H1 (cell line): ENCODE measurements around the gene CLCF1. TPM values are rescaled to one million over a fixed set of nuclear protein-coding genes. Genes with fewer than 3 reads are reported as not detected.

Experiments used
- CTCF ChIA-PET: fragments of 300-600 bp; sonication (Branson Sonifier 250); formaldehyde crosslinking; loops from one replicate; lab custom pipeline; 2021; ENCODE audit not compliant: partially characterized antibody; lab: Charles Lee
- POLR2A ChIA-PET: fragments of 300-600 bp; sonication (Branson Sonifier 250); formaldehyde crosslinking; loops from one replicate; lab custom pipeline; 2021; ENCODE audit warnings: inconsistent platforms; ENCODE audit not compliant: partially characterized antibody; lab: Charles Lee
- DNase-seq, 2 experiments: peaks; one replicate each; pipeline versions ENCODE4 v3.0.0 to v3.0.0-alpha.2; 2010 to 2022; ENCODE audit warnings: low spot score in 2 of 2, low read depth in 1 of 2, mixed read lengths in 1 of 2
- FAIRE-seq: peaks from 2 replicates; lab custom pipeline; 2011; peaks lifted over from hg19 to GRCh38; lab: Jason Lieb, UNC
- H2AFZ ChIP-seq: 2 replicates; pipeline ENCODE4 v1.8.1; 2012; ENCODE audit warnings: low read length, inconsistent platforms
- H2AK5ac ChIP-seq: 2 replicates; pipeline ENCODE4 v1.6.1; 2013; ENCODE audit warnings: low read depth, low read length
- H2BK120ac ChIP-seq: replicated peaks from 2 replicates; pipeline ENCODE3; 2013; ENCODE audit warnings: low read depth, low read length, inconsistent platforms
- H2BK12ac ChIP-seq: 2 replicates; pipeline ENCODE4 v1.6.1; 2013; ENCODE audit warnings: low read depth, low read length
- H2BK15ac ChIP-seq: 2 replicates; pipeline ENCODE4 v1.6.1; 2013; ENCODE audit warnings: low read length
- H2BK20ac ChIP-seq: 2 replicates; pipeline ENCODE4 v1.6.1; 2013; ENCODE audit warnings: low read length
- H2BK5ac ChIP-seq: 2 replicates; pipeline ENCODE4 v1.6.1; 2013; ENCODE audit warnings: low read depth, low read length
- H3K14ac ChIP-seq: 2 replicates; pipeline ENCODE4 v1.6.1; 2013; ENCODE audit warnings: inconsistent platforms; ENCODE audit not compliant: insufficient read length
- H3K18ac ChIP-seq: 2 replicates; pipeline ENCODE4 v1.6.1; 2013; ENCODE audit warnings: low read length; ENCODE audit errors: extremely low read depth
- H3K23ac ChIP-seq: 2 replicates; pipeline ENCODE4 v1.6.1; 2013; ENCODE audit warnings: inconsistent platforms; ENCODE audit not compliant: insufficient read length
- H3K23me2 ChIP-seq: 2 replicates; pipeline ENCODE4 v1.6.1; 2013; ENCODE audit warnings: low read depth, low read length
- H3K27ac ChIP-seq: 2 replicates; pipeline ENCODE4 v1.6.1; 2011; ENCODE audit warnings: low read depth, low read length, inconsistent platforms
- H3K27me3 ChIP-seq, 4 experiments: replicated peaks in 1 of 4; 1 replicate in 1 of 4; 2 replicates in 3 of 4; pipeline versions ENCODE4 v1.6.1 to v1.8.1; 2011 to 2013; ENCODE audit warnings: low read length in 3 of 4, mild to moderate bottlenecking in 3 of 4, inconsistent platforms in 2 of 4, mixed read lengths in 2 of 4, moderate library complexity in 1 of 4; ENCODE audit not compliant: control insufficient read depth in 3 of 4, insufficient read depth in 3 of 4; ENCODE audit errors: extremely low read depth in 1 of 4
- H3K36me3 ChIP-seq, 4 experiments: 2 replicates each; pipeline versions ENCODE4 v1.6.1 to v1.8.1; 2011 to 2013; ENCODE audit warnings: mild to moderate bottlenecking in 4 of 4, low read length in 3 of 4, moderate library complexity in 2 of 4, control low read depth in 1 of 4, inconsistent platforms in 1 of 4; ENCODE audit not compliant: insufficient read depth in 4 of 4, control insufficient read depth in 2 of 4
- H3K4ac ChIP-seq: replicated peaks from 2 replicates; pipeline ENCODE3; 2013; ENCODE audit warnings: low read length, low read depth, mixed read lengths, inconsistent platforms; ENCODE audit not compliant: insufficient read length
- H3K4me1 ChIP-seq, 4 experiments: replicated peaks in 1 of 4; 1 replicate in 1 of 4; 2 replicates in 3 of 4; pipeline versions ENCODE4 v1.6.1 to v1.8.1; 2011 to 2013; ENCODE audit warnings: low read length in 3 of 4, inconsistent platforms in 2 of 4, mixed read lengths in 1 of 4; ENCODE audit not compliant: insufficient read depth in 4 of 4, control insufficient read depth in 3 of 4
- H3K4me2 ChIP-seq, 2 experiments: 2 replicates each; pipeline versions ENCODE4 v1.6.1 to v1.8.1; 2011 to 2013; ENCODE audit warnings: low read depth in 2 of 2, low read length in 2 of 2, control low read depth in 1 of 2, inconsistent platforms in 1 of 2, mild to moderate bottlenecking in 1 of 2; ENCODE audit not compliant: insufficient read depth in 1 of 2
- H3K4me3 ChIP-seq, 4 experiments: fragments of 200-600, 300-600 bp in 1 of 4; sonication (generic), shearing (Covaris generic), sonication (Bioruptor Twin) in 1 of 4; 2 replicates each; pipeline versions ENCODE4 v1.5.1 to v1.8.1; 2011 to 2016; ENCODE audit warnings: low read length in 4 of 4, low read depth in 3 of 4, control low read depth in 2 of 4, inconsistent platforms in 2 of 4, mild to moderate bottlenecking in 2 of 4, mixed read lengths in 1 of 4, moderate library complexity in 1 of 4; ENCODE audit not compliant: insufficient read depth in 2 of 4; ENCODE audit errors: extremely low read depth in 1 of 4
- H3K56ac ChIP-seq: replicated peaks from 2 replicates; pipeline ENCODE3; 2013; ENCODE audit warnings: low read depth, mild to moderate bottlenecking, mixed read lengths, low read length, inconsistent platforms; ENCODE audit not compliant: insufficient read length
- H3K79me1 ChIP-seq: 2 replicates; pipeline ENCODE4 v1.6.1; 2013; ENCODE audit warnings: low read depth, low read length, control low read depth
- H3K79me2 ChIP-seq, 2 experiments: 2 replicates each; pipeline versions ENCODE4 v1.6.1 to v1.8.1; 2012 to 2013; ENCODE audit warnings: low read length in 2 of 2, mild to moderate bottlenecking in 2 of 2, inconsistent platforms in 1 of 2; ENCODE audit not compliant: insufficient read depth in 2 of 2, control insufficient read depth in 1 of 2
- H3K9ac ChIP-seq, 4 experiments: replicated peaks in 1 of 4; 1 replicate in 1 of 4; 2 replicates in 3 of 4; pipeline versions ENCODE4 v1.6.1 to v1.8.1; 2011 to 2013; ENCODE audit warnings: low read depth in 3 of 4, low read length in 3 of 4, control low read depth in 2 of 4, mild to moderate bottlenecking in 2 of 4, moderate library complexity in 2 of 4, inconsistent platforms in 1 of 4; ENCODE audit errors: extremely low read depth in 1 of 4
- H3K9me3 ChIP-seq, 2 experiments: 2 replicates each; pipeline versions ENCODE4 v1.6.1 to v1.8.1; 2012 to 2013; ENCODE audit warnings: mild to moderate bottlenecking in 2 of 2, moderate library complexity in 2 of 2, control low read depth in 1 of 2, inconsistent platforms in 1 of 2, low read depth in 1 of 2, low read length in 1 of 2, mixed read lengths in 1 of 2; ENCODE audit not compliant: insufficient read depth in 2 of 2
- H4K20me1 ChIP-seq, 2 experiments: replicated peaks in 1 of 2; 2 replicates each; pipeline versions ENCODE3 to v1.8.1; 2011 to 2013; ENCODE audit warnings: inconsistent platforms in 2 of 2, low read length in 2 of 2, mild to moderate bottlenecking in 1 of 2; ENCODE audit not compliant: insufficient read depth in 2 of 2, control insufficient read depth in 1 of 2
- H4K5ac ChIP-seq: 2 replicates; pipeline ENCODE4 v1.6.1; 2013; ENCODE audit warnings: low read length, low read depth, mixed read lengths, inconsistent platforms; ENCODE audit not compliant: insufficient read length
- H4K8ac ChIP-seq: 2 replicates; pipeline ENCODE4 v1.8.0; 2013; ENCODE audit warnings: mild to moderate bottlenecking, moderate library complexity, low read length, inconsistent platforms; ENCODE audit not compliant: insufficient read depth; ENCODE audit errors: extremely low read depth
- H4K91ac ChIP-seq: replicated peaks from 2 replicates; pipeline ENCODE3; 2013; ENCODE audit warnings: low read length, mixed read lengths, inconsistent platforms; ENCODE audit not compliant: insufficient read length
- CBX5 ChIP-seq: fragments of 300-800, 300-1000 bp; sonication (generic); IDR thresholded peaks from 2 replicates; pipeline ENCODE4 v1.7.1; 2016; ENCODE audit warnings: antibody characterized with exemption, low read length, low read depth
- CEBPB ChIP-seq: IDR thresholded peaks from 2 replicates; pipeline ENCODE4 v1.6.1; 2012; ENCODE audit warnings: low read depth, low read length
- CTBP2 ChIP-seq: IDR thresholded peaks from 2 replicates; pipeline ENCODE4 v1.7.0; 2011; ENCODE audit warnings: borderline replicate concordance, mild to moderate bottlenecking, moderate library complexity, mixed read lengths, low read length; ENCODE audit not compliant: insufficient read depth, insufficient read length
- MAFK ChIP-seq: IDR thresholded peaks from 2 replicates; pipeline ENCODE4 v1.6.1; 2012; ENCODE audit warnings: low read depth, mild to moderate bottlenecking, improper control_type of control experiment, low read length
- POLR2AphosphoS5 ChIP-seq: IDR thresholded peaks from 2 replicates; pipeline ENCODE4 v1.6.1; 2011; ENCODE audit warnings: low read depth, low read length
- POU5F1 ChIP-seq: IDR thresholded peaks from 2 replicates; pipeline ENCODE4 v1.6.1; 2011; ENCODE audit warnings: low read depth, mild to moderate bottlenecking, low read length, moderate library complexity
- RNF2 ChIP-seq: fragments of 200-900, 300-1000 bp; sonication (generic); IDR thresholded peaks from 2 replicates; pipeline ENCODE4 v1.7.1; 2016; ENCODE audit warnings: borderline replicate concordance, low read depth, mild to moderate bottlenecking, antibody characterized with exemption, low read length; ENCODE audit not compliant: poor library complexity, severe bottlenecking; ENCODE audit errors: missing control alignments
- TCF12 ChIP-seq: IDR thresholded peaks from 2 replicates; pipeline ENCODE4 v1.6.1; 2011; ENCODE audit warnings: low read depth, mild to moderate bottlenecking, low read length
- YY1 ChIP-seq: IDR thresholded peaks from 2 replicates; pipeline ENCODE4 v1.6.1; 2011; ENCODE audit warnings: low read depth, mild to moderate bottlenecking, low read length
- WGBS, 2 experiments: shearing (Covaris generic) in 1 of 2; methylation state at CpG; one replicate each; pipeline versions ENCODE4 v1.1.6 to v1.1.7; 2013 to 2015; ENCODE audit warnings: low lambda C conversion rate in 2 of 2, mixed read lengths in 2 of 2, inconsistent platforms in 1 of 2, low coverage in 1 of 2, missing lambda C conversion rate in 1 of 2; ENCODE audit not compliant: insufficient replicate concordance in 2 of 2, insufficient coverage in 1 of 2, insufficient read length in 1 of 2; ENCODE audit errors: extremely low coverage in 1 of 2, missing lambda C conversion rate in 1 of 2; 5-methylcytosine and 5-hydroxymethylcytosine counted together
- polyA plus RNA-seq, 7 experiments: library from polyadenylated mRNA; depleted of rRNA in 3 of 7; stranded (reverse) in 5 of 7; unstranded in 2 of 7; fragments of >200 nt in 5 of 7; fragments of 200-250 nt in 2 of 7; gene quantifications; 1 replicate in 5 of 7; 2 replicates in 1 of 7; 4 replicates in 1 of 7; pipeline versions ENCODE4 v1.2.1 to v1.2.3, GENCODE V29; 2011 to 2013; ENCODE audit warnings: missing spikeins in 2 of 7, mixed read lengths in 2 of 7
- total RNA-seq: library from RNA; stranded (reverse); fragmentation: NEBNext Ultra II Directional; extraction: Animal tissue kit (Norgen Biotek cat#: 25700); gene quantifications from 2 replicates; pipeline ENCODE4 v1.2.1, GENCODE V29; 2021

CLCF1 gene
- total and polyA plus RNA-seq, 2 of the 8 experiments (the other 6 are each of a cell fraction or from before 2014, with no cell fraction given) = 0.32 to 1.2 TPM

DNA sequence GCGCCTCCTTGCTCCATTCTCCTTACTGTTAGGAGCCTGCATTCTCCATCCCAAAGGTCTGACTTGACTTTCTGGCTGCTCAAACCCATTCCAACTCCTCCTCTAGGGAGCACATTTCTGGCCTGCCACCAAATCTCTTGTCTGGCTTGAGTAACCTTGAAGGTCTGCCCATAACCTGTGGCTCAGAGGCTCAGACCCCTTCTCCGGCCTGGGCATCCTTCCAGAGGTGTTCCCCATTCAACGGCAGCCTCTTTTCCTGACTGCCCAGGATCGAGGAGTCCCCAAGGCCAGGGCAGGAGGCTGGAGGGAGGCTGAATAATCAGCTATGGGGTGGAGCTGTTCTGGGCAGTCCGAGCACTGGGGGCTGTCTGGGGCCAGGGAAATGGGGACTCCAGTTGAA is 20.6 kb upstream of the CLCF1 start:
- Histone ChIP-seq H3K27me3 (no peaks in the 10 kb centered on the region), H3K79me2 (no peaks in the 10 kb centered on the region), H3K14ac (no peak overlapping the region), H2BK20ac (no peak overlapping the region), H3K4ac (no peak overlapping the region), H3K79me1 (0 out of 2 replicates have a peak, but pooled peaks cover 2% of the 10 kb centered on the region), H3K27ac (no peak overlapping the region), H2BK12ac (no peak overlapping the region), H3K23ac (no peak overlapping the region), H2BK15ac (no peak overlapping the region), H3K36me3 (peaks cover 5 to 21% (median 14%) of the 10 kb centered on the region in 4 experiments; a peak in 5 of 8 replicates), H3K18ac (no peak overlapping the region), H4K91ac (no peak overlapping the region), H4K8ac (peak overlapping the region; percentile 70; the same call in 1 of the 2 replicates), H3K4me2 (no peak overlapping the region), H2BK5ac (no peak overlapping the region), H4K5ac (no peak overlapping the region), H2AK5ac (no peak overlapping the region), H3K9me3 (no peaks in the 10 kb centered on the region), H3K4me1 (peaks cover 0 to 9% (median 6%) of the 10 kb centered on the region in 4 experiments; a peak in 4 of 7 replicates), H3K9ac (no peak overlapping the region), H2AFZ (no peak overlapping the region), H3K56ac (no peak overlapping the region), H3K4me3 (no peak overlapping the region), H2BK120ac (no peak overlapping the region), H3K23me2 (peaks cover 13% of the 10 kb centered on the region), H4K20me1 (peaks cover 0 to 5% of the 10 kb centered on the region in 2 experiments)
- FAIRE-seq = no peak
- TF ChIP-seq POLR2AphosphoS5 (no peak), YY1 (no peak), POU5F1 (no peak), CBX5 (no peak), RNF2 (no peak), CTBP2 (no peak), MAFK (no peak), CEBPB (no peak), TCF12 (no peak)
- 89% methylated on average over 5 of the region's 5 CpGs; no CpG with 5 or more reads in 1 of the 2 experiments for WGBS, 2 experiments
- CTCF ChIA-PET = interaction anchor here (7.0 to 34.8 kb wide), 2 partner anchors 13 to 36 kb away, joined by 52 to 1305 read pairs; partner anchors contain the start of gene POLD4
- no peak for DNase-seq
- POLR2A ChIA-PET = interaction anchor here (1.0 to 2.6 kb wide), 4 partner anchors 11 to 44 kb away, joined by 3 to 13 read pairs (median 4); partner anchors contain the start of gene PTPRCAP
